HepG2 (cell line): Measurements from ENCODE around the gene ZBED5.

Experiments used
- ATF3 ChIP-seq: sonication (generic); formaldehyde crosslinking; IDR thresholded peaks from 2 replicates; pipeline ENCODE4 v1.4.0; 2020; ENCODE audit warnings: missing genetic modification reagents
- KMT2B ChIP-seq: IDR thresholded peaks from 2 replicates; pipeline ENCODE4 v1.6.1; 2016; ENCODE audit warnings: missing genetic modification reagents, missing compliant biosample characterization
- MAX ChIP-seq: IDR thresholded peaks from 2 replicates; pipeline ENCODE4 v1.6.1; 2012; ENCODE audit warnings: inconsistent platforms
- PATZ1 ChIP-seq: sonication (generic); formaldehyde crosslinking; IDR thresholded peaks from 2 replicates; pipeline ENCODE4 v1.4.0; 2020; ENCODE audit warnings: missing genetic modification reagents
- RBFOX2 ChIP-seq: fragments of 200-400 bp; formaldehyde crosslinking; IDR thresholded peaks from 2 replicates; pipeline ENCODE4 v1.6.1; 2017; ENCODE audit warnings: low read depth, mild to moderate bottlenecking, low read length
- RFX1 ChIP-seq: fragments of 450-650 bp; IDR thresholded peaks from 2 replicates; pipeline ENCODE4 v1.6.1; 2017
- SMC3 ChIP-seq: IDR thresholded peaks from 2 replicates; pipeline ENCODE4 v1.6.1; 2011; ENCODE audit warnings: low read length, improper control_type of control experiment
- TCF7L2 ChIP-seq: IDR thresholded peaks from 2 replicates; pipeline ENCODE4 v1.6.1; 2011; ENCODE audit warnings: mild to moderate bottlenecking, low read depth, low read length, moderate library complexity
- ZNF232 ChIP-seq: sonication (generic); formaldehyde crosslinking; IDR thresholded peaks from 2 replicates; pipeline ENCODE4 v1.4.0; 2020; ENCODE audit warnings: missing genetic modification reagents, borderline replicate concordance
- ZNF784 ChIP-seq: sonication (generic); formaldehyde crosslinking; IDR thresholded peaks from 2 replicates; pipeline ENCODE4 v1.5.1; 2020; ENCODE audit warnings: missing genetic modification reagents, mild to moderate bottlenecking, borderline replicate concordance
- ZNF792 ChIP-seq: IDR thresholded peaks from 2 replicates; pipeline ENCODE4 v1.6.1; 2016
- TF ChIP-seq, protein P1 (sequence below): sonication (generic); formaldehyde crosslinking; IDR thresholded peaks from 2 replicates; pipeline ENCODE4 v1.5.0; 2020; ENCODE audit warnings: mild to moderate bottlenecking, missing genetic modification reagents, moderate library complexity

- TF ChIP-seq ZNF232 (CRISPR knock-in tag), result no peak
- TF ChIP-seq RBFOX2, result no peak
- TF ChIP-seq TCF7L2, result no peak
- TF ChIP-seq KMT2B, result no peak
- TF ChIP-seq, protein P1, sequence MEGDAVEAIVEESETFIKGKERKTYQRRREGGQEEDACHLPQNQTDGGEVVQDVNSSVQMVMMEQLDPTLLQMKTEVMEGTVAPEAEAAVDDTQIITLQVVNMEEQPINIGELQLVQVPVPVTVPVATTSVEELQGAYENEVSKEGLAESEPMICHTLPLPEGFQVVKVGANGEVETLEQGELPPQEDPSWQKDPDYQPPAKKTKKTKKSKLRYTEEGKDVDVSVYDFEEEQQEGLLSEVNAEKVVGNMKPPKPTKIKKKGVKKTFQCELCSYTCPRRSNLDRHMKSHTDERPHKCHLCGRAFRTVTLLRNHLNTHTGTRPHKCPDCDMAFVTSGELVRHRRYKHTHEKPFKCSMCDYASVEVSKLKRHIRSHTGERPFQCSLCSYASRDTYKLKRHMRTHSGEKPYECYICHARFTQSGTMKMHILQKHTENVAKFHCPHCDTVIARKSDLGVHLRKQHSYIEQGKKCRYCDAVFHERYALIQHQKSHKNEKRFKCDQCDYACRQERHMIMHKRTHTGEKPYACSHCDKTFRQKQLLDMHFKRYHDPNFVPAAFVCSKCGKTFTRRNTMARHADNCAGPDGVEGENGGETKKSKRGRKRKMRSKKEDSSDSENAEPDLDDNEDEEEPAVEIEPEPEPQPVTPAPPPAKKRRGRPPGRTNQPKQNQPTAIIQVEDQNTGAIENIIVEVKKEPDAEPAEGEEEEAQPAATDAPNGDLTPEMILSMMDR (CRISPR knock-in tag), result no peak
- no peak for TF ChIP-seq MAX
- no peak for TF ChIP-seq SMC3
- no peak for TF ChIP-seq RFX1
- no peak for TF ChIP-seq PATZ1 (CRISPR knock-in tag)
- no peak for TF ChIP-seq ZNF784 (CRISPR knock-in tag)
- TF ChIP-seq ZNF792 (CRISPR knock-in tag), result no peak
- TF ChIP-seq ATF3, result no peak
Observed at GRCh38 chr11:10862446-10862845, 4.6 kb upstream of the ZBED5 start.
